H9 (cell line): Measurements from ENCODE around the gene NINL. TPM values are rescaled to one million over a fixed set of nuclear protein-coding genes. Genes with fewer than 3 reads are reported as not detected.

Experiments used
- DNase-seq: peaks from one replicate; pipeline ENCODE4 v3.0.0-alpha.2; 2017
- H2AFZ ChIP-seq: one replicate; pipeline ENCODE4 v1.6.1; 2013; ENCODE audit warnings: mild to moderate bottlenecking, low read length, control low read depth, moderate library complexity
- H2AK5ac ChIP-seq: 2 replicates; pipeline ENCODE4 v1.6.1; 2013; ENCODE audit warnings: low read length, control low read depth, mixed read lengths; ENCODE audit not compliant: insufficient read length
- H2BK120ac ChIP-seq: one replicate; pipeline ENCODE4 v1.6.1; 2013; ENCODE audit warnings: low read depth, mild to moderate bottlenecking, low read length, control low read depth, inconsistent platforms; ENCODE audit not compliant: poor library complexity, severe bottlenecking
- H2BK12ac ChIP-seq: 2 replicates; pipeline ENCODE4 v1.6.1; 2013; ENCODE audit warnings: low read length, control low read depth, mixed read lengths, low read depth; ENCODE audit not compliant: insufficient read length
- H2BK15ac ChIP-seq: 2 replicates; pipeline ENCODE4 v1.6.1; 2013; ENCODE audit warnings: low read depth, low read length, control low read depth
- H2BK20ac ChIP-seq: one replicate; pipeline ENCODE4 v1.6.1; 2013; ENCODE audit warnings: low read depth, mild to moderate bottlenecking, low read length, control low read depth, inconsistent platforms; ENCODE audit not compliant: poor library complexity, severe bottlenecking
- H2BK5ac ChIP-seq: 2 replicates; pipeline ENCODE4 v1.6.1; 2013; ENCODE audit warnings: low read length, control low read depth, mixed read lengths; ENCODE audit not compliant: insufficient read length
- H3K14ac ChIP-seq: 2 replicates; pipeline ENCODE4 v1.6.1; 2013; ENCODE audit warnings: low read length, control low read depth; ENCODE audit not compliant: insufficient read depth
- H3K18ac ChIP-seq: 2 replicates; pipeline ENCODE4 v1.6.1; 2013; ENCODE audit warnings: low read depth, mild to moderate bottlenecking, mixed read lengths, low read length, control low read depth; ENCODE audit not compliant: insufficient read length
- H3K23ac ChIP-seq: 2 replicates; pipeline ENCODE4 v1.6.1; 2013; ENCODE audit warnings: low read length, control low read depth, mixed read lengths, low read depth; ENCODE audit not compliant: insufficient read length
- H3K23me2 ChIP-seq: 2 replicates; pipeline ENCODE4 v1.6.1; 2013; ENCODE audit warnings: low read depth, mild to moderate bottlenecking, mixed read lengths, low read length, control low read depth; ENCODE audit not compliant: insufficient read length, poor library complexity, severe bottlenecking
- H3K27ac ChIP-seq: 2 replicates; pipeline ENCODE4 v1.5.1; 2013; ENCODE audit warnings: low read length, control low read depth, mixed read lengths, low read depth; ENCODE audit not compliant: insufficient read length
- H3K27me3 ChIP-seq: 2 replicates; pipeline ENCODE4 v1.6.1; 2013; ENCODE audit warnings: low read length, control low read depth, inconsistent platforms; ENCODE audit not compliant: insufficient read depth
- H3K4ac ChIP-seq: 2 replicates; pipeline ENCODE4 v1.6.1; 2013; ENCODE audit warnings: low read depth, mild to moderate bottlenecking, control low read depth, inconsistent platforms, low read length, moderate library complexity
- H3K4me1 ChIP-seq: 2 replicates; pipeline ENCODE4 v1.6.1; 2013; ENCODE audit warnings: low read length, control low read depth, inconsistent platforms; ENCODE audit not compliant: insufficient read depth
- H3K4me2 ChIP-seq: 2 replicates; pipeline ENCODE4 v1.6.1; 2013; ENCODE audit warnings: low read length, control low read depth, mixed read lengths; ENCODE audit not compliant: insufficient read length, insufficient read depth
- H3K56ac ChIP-seq: 2 replicates; pipeline ENCODE4 v1.6.1; 2013; ENCODE audit warnings: low read depth, mild to moderate bottlenecking, mixed read lengths, low read length, control low read depth; ENCODE audit not compliant: insufficient read length
- H3K79me1 ChIP-seq: 2 replicates; pipeline ENCODE4 v1.6.1; 2013; ENCODE audit warnings: low read depth, mild to moderate bottlenecking, moderate library complexity, low read length, control low read depth, inconsistent platforms; ENCODE audit not compliant: insufficient read depth, poor library complexity, severe bottlenecking
- H3K79me2 ChIP-seq: 2 replicates; pipeline ENCODE4 v1.6.1; 2013; ENCODE audit warnings: low read length, control low read depth, inconsistent platforms; ENCODE audit not compliant: insufficient read depth
- H3K9ac ChIP-seq: 2 replicates; pipeline ENCODE4 v1.6.1; 2013; ENCODE audit warnings: low read length, control low read depth, mixed read lengths; ENCODE audit not compliant: insufficient read length; ENCODE audit errors: extremely low read depth
- H3K9me3 ChIP-seq: one replicate; pipeline ENCODE4 v1.6.1; 2013; ENCODE audit warnings: low read depth, low read length, inconsistent platforms; ENCODE audit not compliant: control insufficient read depth
- H3T11ph ChIP-seq: one replicate; pipeline ENCODE4 v1.6.1; 2013; ENCODE audit warnings: mild to moderate bottlenecking, low read length, control low read depth, inconsistent platforms
- H4K20me1 ChIP-seq: one replicate; pipeline ENCODE4 v1.6.1; 2013; ENCODE audit not compliant: control insufficient read depth, insufficient read length, insufficient read depth
- H4K5ac ChIP-seq: 2 replicates; pipeline ENCODE4 v1.6.1; 2013; ENCODE audit warnings: low read depth, mild to moderate bottlenecking, mixed read lengths, low read length, control low read depth; ENCODE audit not compliant: insufficient read length
- H4K8ac ChIP-seq: replicated peaks from 2 replicates; pipeline ENCODE4 v1.6.1; 2013; ENCODE audit warnings: low read length, control low read depth, mixed read lengths, low read depth; ENCODE audit not compliant: insufficient read length
- H4K91ac ChIP-seq: 2 replicates; pipeline ENCODE4 v1.6.1; 2013; ENCODE audit warnings: low read depth, mild to moderate bottlenecking, moderate library complexity, mixed read lengths, low read length, control low read depth; ENCODE audit not compliant: insufficient read length
- H3K27ac Mint-ChIP-seq, 3 experiments: 2 replicates in 2 of 3; 3 replicates in 1 of 3; pipeline ENCODE4 v1.8.0; 2020 to 2021; ENCODE audit warnings: mixed read lengths in 3 of 3, mild to moderate bottlenecking in 1 of 3, moderate library complexity in 1 of 3
- H3K27me3 Mint-ChIP-seq: 2 replicates; pipeline ENCODE4 v1.8.0; 2021; ENCODE audit warnings: low read depth, mild to moderate bottlenecking, moderate library complexity, mixed read lengths
- H3K36me3 Mint-ChIP-seq, 3 experiments: 2 replicates in 2 of 3; 3 replicates in 1 of 3; pipeline ENCODE4 v1.8.0; 2020 to 2021; ENCODE audit warnings: low read depth in 3 of 3, mixed read lengths in 3 of 3; ENCODE audit not compliant: insufficient read depth in 1 of 3
- H3K4me1 Mint-ChIP-seq, 2 experiments: 2 replicates each; pipeline ENCODE4 v1.8.0; 2020; ENCODE audit warnings: mixed read lengths in 2 of 2
- H3K4me3 Mint-ChIP-seq, 2 experiments: 2 replicates in 1 of 2; 3 replicates in 1 of 2; pipeline ENCODE4 v1.8.0; 2020 to 2021; ENCODE audit warnings: mild to moderate bottlenecking in 2 of 2, mixed read lengths in 2 of 2, moderate library complexity in 1 of 2
- H3K9me3 Mint-ChIP-seq, 2 experiments: 2 replicates in 1 of 2; 3 replicates in 1 of 2; pipeline ENCODE4 v1.8.0; 2020; ENCODE audit warnings: mild to moderate bottlenecking in 2 of 2, mixed read lengths in 2 of 2, moderate library complexity in 1 of 2
- WGBS: extraction: QIAGEN DNeasy Blood & Tissue Kit; methylation state at CpG from one replicate; pipeline ENCODE4 v1.1.7; 2013; ENCODE audit warnings: missing lambda C conversion rate, low lambda C conversion rate, mixed read lengths; ENCODE audit not compliant: insufficient read length; ENCODE audit errors: extremely low coverage; 5-methylcytosine and 5-hydroxymethylcytosine counted together
- total RNA-seq: library from RNA; stranded (reverse); gene quantifications from 2 replicates; pipeline ENCODE4 v1.2.1, GENCODE V29; 2021
- TF ChIP-seq, protein P1 (sequence below): fragments of 200-600 bp; sonication (generic); conservative IDR thresholded peaks from 3 replicates; pipeline ENCODE4 v1.8.0; 2021; ENCODE audit warnings: antibody characterized with exemption, mild to moderate bottlenecking

The NINL gene
- total RNA-seq, 1 experiment from 2014 or later: 34.3 TPM

GRCh38 chr20:25508083-25508770, 77.1 kb downstream of the NINL start:
- Histone ChIP-seq H4K5ac (no peak overlapping the region), H3K18ac (no peak overlapping the region), H2AK5ac (no peak overlapping the region), H3K23ac (no peak overlapping the region), H3K4me1 (no peaks in the 10 kb centered on the region), H2BK20ac (no peak overlapping the region), H2BK15ac (no peak overlapping the region), H4K8ac (no peak overlapping the region), H3K79me1 (no peaks in the 10 kb centered on the region), H3K27ac (no peak overlapping the region), H3K9ac (no peak overlapping the region), H3K9me3 (no peaks in the 10 kb centered on the region), H3K4ac (no peak overlapping the region), H2AFZ (no peak overlapping the region), H4K20me1 (no peaks in the 10 kb centered on the region), H2BK12ac (no peak overlapping the region), H2BK120ac (no peak overlapping the region), H3K79me2 (no peaks in the 10 kb centered on the region), H3K56ac (no peak overlapping the region), H3K27me3 (no peaks in the 10 kb centered on the region), H3K14ac (no peak overlapping the region), H4K91ac (no peak overlapping the region), H3K4me2 (no peak overlapping the region), H2BK5ac (no peak overlapping the region), H3K23me2 (no peaks in the 10 kb centered on the region), H3T11ph (no peak overlapping the region)
- Mint-ChIP-seq H3K36me3 (peaks cover 68 to 87% (median 85%) of the 10 kb centered on the region in 3 experiments), H3K27ac (peak overlapping the region in 1 of 3 experiments; percentile 5; a peak in 1 of 7 replicates), H3K27me3 (no peaks in the 10 kb centered on the region), H3K4me3 (no peak overlapping the region), H3K9me3 (no peaks in the 10 kb centered on the region), H3K4me1 (no peaks in the 10 kb centered on the region)
- TF ChIP-seq, protein P1, sequence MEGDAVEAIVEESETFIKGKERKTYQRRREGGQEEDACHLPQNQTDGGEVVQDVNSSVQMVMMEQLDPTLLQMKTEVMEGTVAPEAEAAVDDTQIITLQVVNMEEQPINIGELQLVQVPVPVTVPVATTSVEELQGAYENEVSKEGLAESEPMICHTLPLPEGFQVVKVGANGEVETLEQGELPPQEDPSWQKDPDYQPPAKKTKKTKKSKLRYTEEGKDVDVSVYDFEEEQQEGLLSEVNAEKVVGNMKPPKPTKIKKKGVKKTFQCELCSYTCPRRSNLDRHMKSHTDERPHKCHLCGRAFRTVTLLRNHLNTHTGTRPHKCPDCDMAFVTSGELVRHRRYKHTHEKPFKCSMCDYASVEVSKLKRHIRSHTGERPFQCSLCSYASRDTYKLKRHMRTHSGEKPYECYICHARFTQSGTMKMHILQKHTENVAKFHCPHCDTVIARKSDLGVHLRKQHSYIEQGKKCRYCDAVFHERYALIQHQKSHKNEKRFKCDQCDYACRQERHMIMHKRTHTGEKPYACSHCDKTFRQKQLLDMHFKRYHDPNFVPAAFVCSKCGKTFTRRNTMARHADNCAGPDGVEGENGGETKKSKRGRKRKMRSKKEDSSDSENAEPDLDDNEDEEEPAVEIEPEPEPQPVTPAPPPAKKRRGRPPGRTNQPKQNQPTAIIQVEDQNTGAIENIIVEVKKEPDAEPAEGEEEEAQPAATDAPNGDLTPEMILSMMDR: peak; percentile 17; the same call in 2 of the 3 replicates
- no peak for DNase-seq
- no CpG with 5 or more reads among the region's 10 CpGs for WGBS
